Ureter (tissue), 1 donor: ENCODE results near the gene ESRRA. TPM values are rescaled to one million over a fixed set of nuclear protein-coding genes. Genes with fewer than 3 reads are reported as not detected.

Experiments used
- total RNA-seq: library from RNA; stranded (reverse); gene quantifications from one replicate; pipeline ENCODE4 v1.2.4, GENCODE V29; 2023
- donor health status: DM: yes; HTN: yes; CAD: no.

The ESRRA gene
- total RNA-seq, 1 donor from 2014 or later: 82.8 TPM

Other genes starting within 250 kb of the ESRRA start
- 27.3 TPM for gene MACROD1, start 139.4 kb upstream of the ESRRA start, total RNA-seq
- 119 TPM for gene STIP1, start 119.4 kb upstream of the ESRRA start, total RNA-seq
- gene FERMT3, start 98.8 kb upstream of the ESRRA start, total RNA-seq: 15.5 TPM
- gene TRPT1, start 79.3 kb upstream of the ESRRA start, total RNA-seq: 49.4 TPM
- gene NUDT22, start 79.2 kb upstream of the ESRRA start, total RNA-seq: 82.7 TPM
- 44.1 TPM for gene DNAJC4, start 75.0 kb upstream of the ESRRA start, total RNA-seq
- gene VEGFB, start 70.9 kb upstream of the ESRRA start, total RNA-seq: 51.6 TPM
- 55.7 TPM for gene FKBP2, start 64.4 kb upstream of the ESRRA start, total RNA-seq
- 136 TPM for gene PPP1R14B, start 58.6 kb upstream of the ESRRA start, total RNA-seq
- gene PLCB3, start 54.0 kb upstream of the ESRRA start, total RNA-seq: 33.5 TPM
- gene BAD, start 20.9 kb upstream of the ESRRA start, total RNA-seq: 43.0 TPM
- 31.0 TPM for gene GPR137, start 19.7 kb upstream of the ESRRA start, total RNA-seq
- not detected for gene KCNK4, start 14.2 kb upstream of the ESRRA start, total RNA-seq
- not detected for gene CATSPERZ, start 5.2 kb upstream of the ESRRA start, total RNA-seq
- gene TRMT112, start 12.0 kb downstream of the ESRRA start, total RNA-seq: 156 TPM
- gene PRDX5, start 12.6 kb downstream of the ESRRA start, total RNA-seq: 255 TPM
- gene CCDC88B, start 34.7 kb downstream of the ESRRA start, total RNA-seq: 17.1 TPM
- 31.3 TPM for gene RPS6KA4, start 53.6 kb downstream of the ESRRA start, total RNA-seq